Panc1 (cell line): ENCODE data around the gene CHCHD6. TPM values are rescaled to one million over a fixed set of nuclear protein-coding genes. Genes with fewer than 3 reads are reported as not detected.

Experiments used
- ATAC-seq: fragments of 200-7000 bp; cut with Tn5 transposase; 2 replicates; pipeline ENCODE4 v1.9.1; 2020; ENCODE audit warnings: mild to moderate bottlenecking, moderate library complexity
- BruUV-seq: library from RNA; stranded (reverse); fragments of 400-500 nt; replicated peaks from 2 replicates; lab custom pipeline; 2021; lab: Mats Ljungman, UMichigan
- CTCF ChIA-PET: fragments of 300-600 bp; sonication (Branson Sonifier 250); formaldehyde crosslinking; loops from one replicate; lab custom pipeline; 2022; ENCODE audit warnings: antibody characterized with exemption; lab: Charles Lee
- POLR2A ChIA-PET: fragments of 300-600 bp; sonication (Branson Sonifier 250); formaldehyde crosslinking; loops from one replicate; lab custom pipeline; 2022; ENCODE audit warnings: antibody characterized with exemption; lab: Charles Lee
- DNase-seq: peaks from one replicate; pipeline ENCODE4 v3.0.0-alpha.2; 2010; ENCODE audit warnings: low read depth, low spot score
- H3K27ac ChIP-seq: 2 replicates; pipeline ENCODE4 v1.5.1; 2011; ENCODE audit warnings: mild to moderate bottlenecking, low read length, inconsistent platforms
- H3K27me3 ChIP-seq: fragments of 200-500 bp; sonication (Bioruptor generic); 2 replicates; pipeline ENCODE4 v1.6.0; 2014; ENCODE audit warnings: low read length, inconsistent platforms; ENCODE audit not compliant: control insufficient read depth, insufficient read depth
- H3K36me3 ChIP-seq: fragments of 200-500 bp; sonication (Bioruptor generic); 2 replicates; pipeline ENCODE4 v1.5.1; 2014; ENCODE audit warnings: inconsistent platforms, mild to moderate bottlenecking, low read length, moderate library complexity; ENCODE audit not compliant: control insufficient read depth, insufficient read depth
- H3K4me1 ChIP-seq: 2 replicates; pipeline ENCODE4 v1.5.1; 2011; ENCODE audit warnings: inconsistent platforms, mild to moderate bottlenecking, low read length, moderate library complexity; ENCODE audit not compliant: control insufficient read depth, insufficient read depth
- H3K4me3 ChIP-seq, 2 experiments: 2 replicates each; pipeline ENCODE4 v1.5.1; 2011 to 2012; ENCODE audit warnings: low read depth in 2 of 2, low read length in 2 of 2, mild to moderate bottlenecking in 2 of 2, inconsistent platforms in 1 of 2, moderate library complexity in 1 of 2
- H3K9me3 ChIP-seq: fragments of 200-500 bp; sonication (Bioruptor generic); 2 replicates; pipeline ENCODE4 v1.5.1; 2014; ENCODE audit warnings: low read depth, mild to moderate bottlenecking, inconsistent platforms, low read length, moderate library complexity; ENCODE audit not compliant: control insufficient read depth, insufficient read depth
- CTCF ChIP-seq: fragments of 450-650 bp; IDR thresholded peaks from 2 replicates; pipeline ENCODE4 v1.5.1; 2017; ENCODE audit warnings: mild to moderate bottlenecking
- POLR2AphosphoS5 ChIP-seq: IDR thresholded peaks from 2 replicates; pipeline ENCODE4 v1.6.1; 2012; ENCODE audit warnings: mild to moderate bottlenecking, low read depth, low read length, moderate library complexity
- REST ChIP-seq, 2 experiments: IDR thresholded peaks; 2 replicates each; pipeline ENCODE4 v1.6.1; 2011 to 2012; ENCODE audit warnings: low read depth in 2 of 2, control low read depth in 1 of 2, low read length in 1 of 2, mild to moderate bottlenecking in 1 of 2, moderate library complexity in 1 of 2; ENCODE audit not compliant: insufficient read depth in 1 of 2
- SIN3A ChIP-seq: IDR thresholded peaks from 2 replicates; pipeline ENCODE4 v1.6.1; 2012; ENCODE audit warnings: low read depth, mild to moderate bottlenecking, low read length, moderate library complexity, borderline replicate concordance; ENCODE audit not compliant: insufficient read depth
- TCF7L2 ChIP-seq: IDR thresholded peaks from 2 replicates; pipeline ENCODE4 v1.6.1; 2011; ENCODE audit warnings: mild to moderate bottlenecking, low read depth, low read length, inconsistent platforms
- in situ Hi-C: cut with HindIII; loops from 2 replicates; pipeline ENCODE4 v1.10.0; 2016; ENCODE audit warnings: low sequenced_read_pairs, low pct_unique_long_range_greater_than_20kb
- intact Hi-C: fragments of 100-400 bp; cut with micrococcal nuclease; formaldehyde crosslinking; loops from one replicate; pipeline ENCODE4 v1.10.0; 2022; ENCODE audit not compliant: unreplicated experiment
- total RNA-seq: library from RNA; stranded (reverse); gene quantifications from one replicate; pipeline ENCODE4 v1.2.1, GENCODE V29; 2021; ENCODE audit not compliant: unreplicated experiment

The CHCHD6 gene
- total RNA-seq, 1 experiment from 2014 or later, result 31.5 TPM

- Histone ChIP-seq H3K4me3 (no peak overlapping the region), H3K4me1 (0 out of 2 replicates have a peak, but pooled peaks cover 3% of the 10 kb centered on the region), H3K9me3 (no peaks in the 10 kb centered on the region), H3K27ac (no peak overlapping the region), H3K27me3 (no peaks in the 10 kb centered on the region), H3K36me3 (no peaks in the 10 kb centered on the region)
- ChIA-PET CTCF (no interaction called here), POLR2A (no interaction called here)
- no TSS peak for BruUV-seq
- DNase-seq (no peak), ATAC-seq (no peak)
- intact Hi-C loops, result no loop called here
- in situ Hi-C loops, result no loop called here
- TF ChIP-seq POLR2AphosphoS5 (no peak), TCF7L2 (no peak), REST (IDR thresholded peaks at IDR 0.05; ENCODE audit: insufficient read depth in 1 of 2, low read depth in 2 of 2, low read length in 1 of 2) (no peak), CTCF (no peak), SIN3A (no peak)
Observed at GRCh38 chr3:126894475-126894874, 190.4 kb downstream of the CHCHD6 start.

GRCh38 chr3:126895178-126896066 is 191.4 kb downstream of the CHCHD6 start:
- intact Hi-C loops, result no loop called here

More at GRCh38 chr3:126895178-126896066, 191.4 kb downstream of the CHCHD6 start:
- H3K4me3 ChIP-seq, result no peak overlapping the region
- DNase-seq (no peak), ATAC-seq (no peak)
- CTCF ChIA-PET, result no interaction called here
- in situ Hi-C loops, result no loop called here
- 0 out of 2 replicates have a peak, but pooled peaks cover 3% of the 10 kb centered on the region for H3K4me1 ChIP-seq
- no peaks in the 10 kb centered on the region for H3K9me3 ChIP-seq
- H3K36me3 ChIP-seq, result no peaks in the 10 kb centered on the region
- TF ChIP-seq REST (IDR thresholded peaks at IDR 0.05; ENCODE audit: insufficient read depth in 1 of 2, low read depth in 2 of 2, low read length in 1 of 2) (no peak), TCF7L2 (no peak), CTCF (no peak), POLR2AphosphoS5 (no peak), SIN3A (no peak)
- POLR2A ChIA-PET, result no interaction called here
- no TSS peak for BruUV-seq
- H3K27me3 ChIP-seq, result no peaks in the 10 kb centered on the region
- no peak overlapping the region for H3K27ac ChIP-seq
